ENCODE measurements around the gene PRKG1. TPM values are rescaled to one million over a fixed set of nuclear protein-coding genes. Genes with fewer than 3 reads are reported as not detected.

PRKG1 gene
- total and polyA plus RNA-seq, 7 donors = 4.5 to 49.0 (median 31.7) TPM

GRCh38 chr10:52313933-52314821, 1239.9 kb downstream of the PRKG1 start, which contains the start of gene DKK1:
DKK1 (plus strand) TSS chr10:52314281; CDS start chr10:52314435, 154 bp downstream.
- H3K36me3 ChIP-seq (ENCODE audit: insufficient read depth in 1 of 2, low read depth in 1 of 2) = no peaks in the 10 kb centered on the region
- intact Hi-C loops (cut with DNase I) = no loop called here
- no peaks in the 10 kb centered on the region for H3K27me3 ChIP-seq (ENCODE audit: insufficient read depth in 3 of 3, low read length in 2 of 3)
- ATAC-seq = peak; percentile 86 to 96 (median 92)
- H3K4me3 ChIP-seq = peak within 1 kb of the TSS; percentile 74
- no peaks in the 10 kb centered on the region for H3K9me3 ChIP-seq
- DNase-seq = peak; percentile 48 to 78
- 0 to 1% (median 1%) methylated on average over 48 to 55 of the region's 55 CpGs for WGBS, 3 donors
- TF ChIP-seq CTCF (IDR thresholded peaks at IDR 0.05) = peak; percentile 77
- no peak within 1 kb of the TSS for H3K27ac ChIP-seq
- no peaks in the 10 kb centered on the region for H3K4me1 ChIP-seq

DNA sequence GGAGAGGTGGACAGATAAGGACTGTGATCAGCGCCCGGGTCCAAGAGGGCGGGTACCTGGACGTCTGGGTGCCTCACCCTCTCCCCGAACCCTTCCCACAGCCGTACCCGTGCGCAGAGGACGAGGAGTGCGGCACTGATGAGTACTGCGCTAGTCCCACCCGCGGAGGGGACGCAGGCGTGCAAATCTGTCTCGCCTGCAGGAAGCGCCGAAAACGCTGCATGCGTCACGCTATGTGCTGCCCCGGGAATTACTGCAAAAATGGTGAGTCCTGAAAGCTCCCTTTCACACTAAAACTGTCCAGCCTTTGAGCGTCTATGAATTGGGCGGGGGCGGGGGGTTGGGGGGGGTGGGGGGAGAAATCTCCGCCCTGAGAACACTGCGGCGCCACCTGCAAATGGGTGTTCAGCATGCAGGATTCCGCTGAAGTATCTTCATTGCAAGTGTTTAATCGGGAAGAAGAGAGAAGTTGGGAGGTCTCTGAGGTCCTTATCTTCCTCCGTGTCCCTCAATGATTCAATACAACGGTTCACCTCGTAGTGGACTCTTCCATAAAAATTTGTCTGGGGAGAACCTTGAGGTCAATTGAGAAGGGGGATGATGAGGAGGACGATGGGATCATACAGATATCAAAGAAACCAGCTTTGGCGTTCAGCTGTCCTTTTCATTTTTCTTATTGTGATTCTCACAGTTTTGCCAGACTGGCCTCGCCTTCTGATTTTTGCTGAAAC, 1240.7 kb downstream of the PRKG1 start:
- ATAC-seq = peak; percentile 2 to 30 (median 24)
- no peaks in the 10 kb centered on the region for H3K9me3 ChIP-seq
- no peak for DNase-seq
- WGBS, 3 donors = 8 to 9% (median 8%) methylated on average over 36 of the region's 36 CpGs
- no peaks in the 10 kb centered on the region for H3K4me1 ChIP-seq
- H3K27me3 ChIP-seq (ENCODE audit: insufficient read depth in 3 of 3, low read length in 2 of 3) = no peaks in the 10 kb centered on the region
- intact Hi-C loops (cut with DNase I) = loop anchor here in 1 of 2 donors (5.0 kb wide), 1 partner anchor 167 kb away; no protein-coding TSS in a partner anchor
- no peaks in the 10 kb centered on the region for H3K36me3 ChIP-seq (ENCODE audit: insufficient read depth in 1 of 2, low read depth in 1 of 2)
- peak overlapping the region; percentile 74 for H3K4me3 ChIP-seq
- no peak for TF ChIP-seq CTCF (IDR thresholded peaks at IDR 0.05)
- H3K27ac ChIP-seq = no peak overlapping the region

DNA sequence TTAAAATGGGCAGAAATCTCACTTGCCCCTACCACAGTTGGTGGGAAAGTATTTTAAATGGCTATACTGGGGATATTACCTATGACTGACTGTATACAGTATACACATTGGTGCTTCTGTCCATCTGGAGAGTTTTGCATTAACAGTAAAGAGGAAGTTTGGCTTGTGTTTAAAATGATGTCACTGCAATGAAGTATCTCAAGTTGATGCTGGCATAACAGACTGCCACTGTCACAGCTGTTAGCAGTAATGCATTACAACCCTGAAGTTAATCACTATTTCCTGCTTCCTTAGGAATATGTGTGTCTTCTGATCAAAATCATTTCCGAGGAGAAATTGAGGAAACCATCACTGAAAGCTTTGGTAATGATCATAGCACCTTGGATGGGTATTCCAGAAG, 1241.7 kb downstream of the PRKG1 start:
- 49 to 69% (median 51%) methylated on average over 1 of the region's 1 CpG for WGBS, 3 donors
- intact Hi-C loops (cut with DNase I) = loop anchor here in 1 of 2 donors (5.0 kb wide), 1 partner anchor 166 kb away; no protein-coding TSS in a partner anchor
- DNase-seq = no peak
- no peaks in the 10 kb centered on the region for H3K27me3 ChIP-seq (ENCODE audit: insufficient read depth in 3 of 3, low read length in 2 of 3)
- H3K9me3 ChIP-seq = no peaks in the 10 kb centered on the region
- no peak overlapping the region for H3K4me3 ChIP-seq
- no peaks in the 10 kb centered on the region for H3K36me3 ChIP-seq (ENCODE audit: insufficient read depth in 1 of 2, low read depth in 1 of 2)
- no peaks in the 10 kb centered on the region for H3K4me1 ChIP-seq
- TF ChIP-seq CTCF (IDR thresholded peaks at IDR 0.05) = no peak
- H3K27ac ChIP-seq = no peak overlapping the region
- ATAC-seq = no peak

- intact Hi-C loops (cut with DNase I) = loop anchor here in 1 of 2 donors (5.0 kb wide), 1 partner anchor 166 kb away; no protein-coding TSS in a partner anchor
- 77 to 85% (median 79%) methylated on average over 4 of the region's 4 CpGs for WGBS, 3 donors
- Histone ChIP-seq H3K4me1 (no peaks in the 10 kb centered on the region), H3K27me3 (ENCODE audit: insufficient read depth in 3 of 3, low read length in 2 of 3) (no peaks in the 10 kb centered on the region), H3K4me3 (no peak overlapping the region), H3K9me3 (no peaks in the 10 kb centered on the region), H3K27ac (no peak overlapping the region), H3K36me3 (ENCODE audit: insufficient read depth in 1 of 2, low read depth in 1 of 2) (no peaks in the 10 kb centered on the region)
- ATAC-seq = no peak
- no peak for DNase-seq
- no peak for TF ChIP-seq CTCF (IDR thresholded peaks at IDR 0.05)
Measured at GRCh38 chr10:52316500-52316899, 1242.2 kb downstream of the PRKG1 start.
